ENCODE results near the gene CST8. TPM values are rescaled to one million over a fixed set of nuclear protein-coding genes. Genes with fewer than 3 reads are reported as not detected.

Gene CST8
- total and polyA plus RNA-seq, 2 experiments from 2014 or later = not detected

DNA sequence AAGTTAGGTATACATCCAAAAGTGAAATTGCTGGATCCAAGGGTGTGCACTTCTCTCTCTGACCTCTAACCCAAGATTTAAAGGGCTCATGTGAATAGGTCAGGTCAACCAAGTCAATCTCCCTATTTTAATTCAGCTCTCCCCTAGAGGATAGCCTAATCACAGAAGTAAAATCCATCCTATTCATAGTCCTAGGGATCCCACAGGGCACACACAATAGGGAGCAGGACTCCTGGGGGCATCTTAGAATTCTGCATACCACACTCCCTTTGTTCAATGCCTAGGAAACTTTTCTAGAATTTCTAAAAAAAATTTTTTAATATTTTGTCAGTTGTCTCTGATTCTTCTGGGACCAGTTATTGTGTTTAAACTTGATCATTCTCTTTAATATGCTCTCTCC is 42.2 kb downstream of the CST8 start:
- peak overlapping the region; percentile 24 for H3K4me3 Mint-ChIP-seq
- no peak for TF ChIP-seq EZH2phosphoT487 (IDR thresholded peaks at IDR 0.05; ENCODE audit: unreplicated experiment)
- peak; percentile 76 for TF ChIP-seq NANOG (IDR thresholded peaks at IDR 0.05; ENCODE audit: borderline replicate concordance)
- peaks cover 15% of the 10 kb centered on the region for H3K27me3 Mint-ChIP-seq (ENCODE audit: insufficient read depth, low read depth, poor library complexity)
- peaks cover 33% of the 10 kb centered on the region for H3K4me1 Mint-ChIP-seq
- H3K27ac Mint-ChIP-seq = no peak overlapping the region
- Histone ChIP-seq H2AFZ (no peak overlapping the region), H3K4me2 (peak overlapping the region; percentile 53), H4K20me1 (replicated peaks; ENCODE audit: insufficient read depth) (no peaks in the 10 kb centered on the region), H3F3A (replicated peaks; ENCODE audit: low read depth) (no peaks in the 10 kb centered on the region), H3K27ac (ENCODE audit: low read depth) (no peak overlapping the region), H3K9me2 (ENCODE audit: insufficient read depth) (peaks cover 11% of the 10 kb centered on the region), H3K4me1 (ENCODE audit: insufficient read depth) (peaks cover 25% of the 10 kb centered on the region), H3K4me3 (peak overlapping the region; percentile 12; the same call in 1 of the 2 replicates), H3K27me3 (ENCODE audit: insufficient read depth) (peaks cover 6% of the 10 kb centered on the region), H3K36me3 (ENCODE audit: insufficient read depth) (no peaks in the 10 kb centered on the region; the same call in 1 of the 2 replicates), H3K79me2 (replicated peaks; ENCODE audit: insufficient read depth) (no peaks in the 10 kb centered on the region)
- H3K36me3 Mint-ChIP-seq (ENCODE audit: low read depth) = peaks cover 30% of the 10 kb centered on the region
- DNase-seq (ENCODE audit: low spot score) (peak; percentile 66), ATAC-seq (peak; percentile 99)
- H3K9me3 Mint-ChIP-seq = peaks cover 25% of the 10 kb centered on the region

DNA sequence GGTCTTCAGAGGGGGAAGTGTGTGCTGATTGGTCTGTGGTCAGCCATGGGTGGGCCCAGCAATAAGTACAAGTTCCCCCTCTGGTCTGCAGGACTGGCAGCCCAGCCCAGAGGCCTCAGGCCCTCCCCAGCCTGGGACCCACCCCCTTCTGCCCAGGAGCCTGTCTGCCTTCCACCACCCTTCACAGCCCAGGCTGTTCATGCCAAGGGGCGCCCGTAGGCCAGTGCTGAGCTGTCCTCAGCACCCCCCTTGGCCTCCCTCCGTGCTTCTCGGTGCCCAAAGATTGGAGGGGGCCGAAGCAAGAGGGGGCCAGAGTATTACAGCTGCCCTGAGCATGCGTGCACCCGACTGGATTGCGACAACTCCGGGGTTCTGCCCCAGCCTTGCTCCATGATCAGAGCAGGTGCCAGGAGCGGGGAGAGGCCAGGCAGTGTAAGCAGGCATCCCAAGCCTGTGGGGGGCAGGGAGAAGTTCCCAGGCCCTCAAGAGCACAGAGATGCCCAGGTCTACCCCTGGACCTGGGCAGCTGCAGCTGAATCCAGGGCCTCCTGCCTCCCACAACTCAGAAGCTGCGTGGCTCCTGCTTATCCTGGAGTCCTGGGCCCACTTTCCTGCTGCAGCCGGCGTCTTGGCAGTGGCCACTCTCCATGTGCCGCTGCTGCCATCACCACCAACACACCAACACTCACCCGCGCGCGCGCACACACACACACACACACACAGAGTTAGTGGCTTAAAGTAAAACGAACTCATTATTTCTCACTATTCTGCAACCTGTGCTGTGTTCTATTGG is 44.1 kb downstream of the CST8 start:
- Histone ChIP-seq H3K4me2 (no peak overlapping the region), H4K20me1 (replicated peaks; ENCODE audit: insufficient read depth) (no peaks in the 10 kb centered on the region), H3K36me3 (ENCODE audit: insufficient read depth) (no peaks in the 10 kb centered on the region), H3K27ac (ENCODE audit: low read depth) (no peak overlapping the region), H3K4me1 (ENCODE audit: insufficient read depth) (peaks cover 25% of the 10 kb centered on the region), H3K4me3 (no peak overlapping the region), H3K27me3 (ENCODE audit: insufficient read depth) (peaks cover 6% of the 10 kb centered on the region), H2AFZ (no peak overlapping the region), H3K79me2 (replicated peaks; ENCODE audit: insufficient read depth) (no peaks in the 10 kb centered on the region), H3F3A (replicated peaks; ENCODE audit: low read depth) (no peaks in the 10 kb centered on the region), H3K9me2 (ENCODE audit: insufficient read depth) (peaks cover 17% of the 10 kb centered on the region)
- Mint-ChIP-seq H3K4me1 (peaks cover 30% of the 10 kb centered on the region), H3K4me3 (no peak overlapping the region), H3K27me3 (ENCODE audit: insufficient read depth, low read depth, poor library complexity) (peaks cover 6% of the 10 kb centered on the region), H3K9me3 (peaks cover 16% of the 10 kb centered on the region), H3K27ac (no peak overlapping the region), H3K36me3 (ENCODE audit: low read depth) (peaks cover 14% of the 10 kb centered on the region; the same call in 2 of the 3 replicates)
- DNase-seq (ENCODE audit: low spot score) = no peak
- no peak for ATAC-seq
- TF ChIP-seq ETS1 (IDR thresholded peaks at IDR 0.05) (no peak), ZNF462 (CRISPR knock-in tag; IDR thresholded peaks at IDR 0.05) (no peak), JUNB (IDR thresholded peaks at IDR 0.05; ENCODE audit: unreplicated experiment) (no peak), EZH2phosphoT487 (IDR thresholded peaks at IDR 0.05; ENCODE audit: unreplicated experiment) (no peak), REST (IDR thresholded peaks at IDR 0.05; ENCODE audit: unreplicated experiment) (no peak)
- TF ChIP-seq, protein P1, sequence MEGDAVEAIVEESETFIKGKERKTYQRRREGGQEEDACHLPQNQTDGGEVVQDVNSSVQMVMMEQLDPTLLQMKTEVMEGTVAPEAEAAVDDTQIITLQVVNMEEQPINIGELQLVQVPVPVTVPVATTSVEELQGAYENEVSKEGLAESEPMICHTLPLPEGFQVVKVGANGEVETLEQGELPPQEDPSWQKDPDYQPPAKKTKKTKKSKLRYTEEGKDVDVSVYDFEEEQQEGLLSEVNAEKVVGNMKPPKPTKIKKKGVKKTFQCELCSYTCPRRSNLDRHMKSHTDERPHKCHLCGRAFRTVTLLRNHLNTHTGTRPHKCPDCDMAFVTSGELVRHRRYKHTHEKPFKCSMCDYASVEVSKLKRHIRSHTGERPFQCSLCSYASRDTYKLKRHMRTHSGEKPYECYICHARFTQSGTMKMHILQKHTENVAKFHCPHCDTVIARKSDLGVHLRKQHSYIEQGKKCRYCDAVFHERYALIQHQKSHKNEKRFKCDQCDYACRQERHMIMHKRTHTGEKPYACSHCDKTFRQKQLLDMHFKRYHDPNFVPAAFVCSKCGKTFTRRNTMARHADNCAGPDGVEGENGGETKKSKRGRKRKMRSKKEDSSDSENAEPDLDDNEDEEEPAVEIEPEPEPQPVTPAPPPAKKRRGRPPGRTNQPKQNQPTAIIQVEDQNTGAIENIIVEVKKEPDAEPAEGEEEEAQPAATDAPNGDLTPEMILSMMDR (conservative IDR thresholded peaks at IDR 0.05; ENCODE audit: low read depth in 2 of 2) = no peak

All from GM23338 (cell line).